NCI-H1092 (cell line): Measurements from ENCODE around the gene PRADC1.

Experiments used
- DNase-seq: peaks from one replicate; lab custom pipeline; 2025; lab: John Stamatoyannopoulos, UW

The PRADC1 gene

DNA sequence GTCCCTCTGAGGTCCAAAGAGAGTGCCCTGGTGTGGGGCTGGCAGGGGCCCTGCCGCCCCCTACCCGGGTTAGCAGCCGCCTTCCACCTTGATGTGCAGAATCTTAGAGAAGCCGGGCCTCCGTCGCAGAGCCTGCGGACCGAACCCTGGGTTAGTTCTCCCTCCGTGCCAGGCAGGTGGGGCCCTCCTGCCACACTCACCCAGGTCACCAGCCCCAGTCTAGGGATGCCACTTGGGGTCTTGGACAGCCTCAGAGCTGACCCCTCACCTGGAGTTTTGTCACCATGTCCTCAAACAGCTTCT is 25.8 kb upstream of the PRADC1 start:
- no peak for DNase-seq

GRCh38 chr2:73258186-73258912 is 25.3 kb upstream of the PRADC1 start:
- no peak for DNase-seq

- DNase-seq = no peak
Measured at GRCh38 chr2:73257425-73258125, 24.5 kb upstream of the PRADC1 start.

- DNase-seq = no peak
Measured at GRCh38 chr2:73257021-73257420, 24.0 kb upstream of the PRADC1 start.

DNA sequence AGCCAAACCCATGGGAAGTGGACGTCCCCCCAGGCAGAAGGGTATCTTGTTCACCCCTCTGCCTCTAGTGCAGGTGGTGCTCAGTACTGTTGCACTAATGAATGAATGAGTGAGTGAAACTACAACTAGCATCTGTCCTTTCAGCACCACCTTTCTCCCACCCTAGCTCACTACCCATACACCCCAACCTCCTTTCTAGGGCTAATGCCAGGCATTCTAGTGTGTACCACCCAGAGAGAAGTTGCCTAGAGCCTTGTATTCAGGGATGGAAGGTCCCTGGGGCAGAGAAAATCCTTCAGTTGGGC is 23.5 kb upstream of the PRADC1 start:
- no peak for DNase-seq

DNA sequence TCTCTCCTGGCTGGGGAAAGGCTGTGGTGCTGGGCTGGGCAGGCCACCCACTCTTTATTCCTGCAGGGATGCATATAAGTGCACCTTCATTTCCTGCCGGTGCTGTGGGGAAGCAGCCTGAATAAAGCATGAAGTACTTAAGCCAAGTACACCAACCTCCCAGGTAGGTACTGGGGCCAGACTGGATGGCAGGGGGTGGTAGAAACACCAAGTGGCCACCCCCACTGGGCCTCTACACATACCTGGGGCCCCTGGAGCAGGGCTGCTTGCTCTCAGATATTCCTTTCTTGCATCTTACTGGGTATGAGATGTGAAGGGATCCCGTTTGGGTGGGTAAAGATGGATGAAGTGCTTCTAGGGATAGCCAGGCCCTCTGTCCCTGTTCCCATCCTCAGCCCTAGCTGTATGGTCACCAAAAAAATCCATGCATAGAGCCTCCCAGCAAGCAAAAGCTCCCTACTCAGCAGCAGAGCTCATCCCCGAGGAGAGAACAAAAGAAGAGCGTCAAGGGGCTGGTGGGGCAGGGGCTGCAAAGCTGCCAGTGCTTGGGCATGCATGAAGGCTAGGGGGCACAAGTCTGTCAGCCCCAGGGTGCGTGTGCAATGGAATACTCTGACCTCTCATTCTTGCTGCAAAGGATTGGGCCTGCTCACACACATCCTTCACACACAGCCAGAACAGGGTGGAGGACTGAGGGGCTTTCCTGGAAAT is 23.0 kb upstream of the PRADC1 start:
- DNase-seq = no peak

- DNase-seq = no peak
Measured at GRCh38 chr2:73255007-73255644, 22.1 kb upstream of the PRADC1 start.

DNA sequence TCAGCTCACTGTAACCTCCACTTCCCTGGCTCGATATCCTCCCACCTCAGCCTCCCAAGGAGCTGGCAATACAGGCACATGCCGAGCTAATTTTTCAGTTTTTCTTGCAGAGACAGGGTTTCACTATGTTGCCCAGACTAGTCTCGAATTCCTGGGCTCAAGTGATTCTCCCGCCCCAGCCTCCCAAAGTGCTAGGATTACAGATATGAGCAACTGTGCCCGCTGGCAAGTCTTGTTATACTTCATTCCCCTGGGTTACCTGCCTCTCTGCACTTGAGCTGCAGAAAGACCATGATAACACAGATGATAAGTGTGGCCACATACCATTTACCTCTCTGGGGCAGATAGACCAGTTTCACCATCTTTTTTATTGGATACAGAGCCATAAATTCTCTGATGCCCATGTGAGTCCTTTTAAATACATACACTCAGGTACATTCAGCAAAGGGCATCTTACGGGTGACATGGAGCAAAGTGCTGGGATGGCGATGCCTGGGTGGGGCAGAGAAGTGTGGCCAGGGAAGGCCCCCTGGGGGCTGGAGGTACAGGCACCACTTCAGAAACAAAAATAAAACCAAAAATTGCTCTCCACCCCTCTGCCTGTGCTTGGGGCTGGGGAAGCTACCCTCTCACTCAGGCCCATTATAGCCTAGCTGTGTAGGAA is 21.4 kb upstream of the PRADC1 start:
- DNase-seq = no peak

GRCh38 chr2:73253901-73254300 is 20.9 kb upstream of the PRADC1 start:
- no peak for DNase-seq

DNA sequence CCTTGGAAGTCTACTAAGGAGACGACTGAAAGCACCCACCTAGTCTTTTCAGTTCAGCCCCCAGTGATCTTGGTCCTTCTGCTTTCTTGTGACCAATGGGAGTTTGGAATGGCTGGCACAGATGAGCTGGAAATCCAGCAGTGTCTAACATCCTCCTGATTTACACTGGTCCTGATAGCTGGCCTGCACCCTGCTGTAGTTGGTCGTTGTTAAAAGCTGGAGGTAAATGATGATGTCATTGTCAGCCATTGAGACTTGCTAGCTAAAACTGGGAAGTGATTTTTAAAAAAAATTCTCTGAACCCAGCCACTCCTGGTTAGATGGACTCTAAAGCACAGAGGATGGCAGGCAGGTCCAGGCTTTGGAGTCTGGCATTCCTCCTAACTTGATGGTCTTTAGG is 20.4 kb upstream of the PRADC1 start:
- no peak for DNase-seq

DNA sequence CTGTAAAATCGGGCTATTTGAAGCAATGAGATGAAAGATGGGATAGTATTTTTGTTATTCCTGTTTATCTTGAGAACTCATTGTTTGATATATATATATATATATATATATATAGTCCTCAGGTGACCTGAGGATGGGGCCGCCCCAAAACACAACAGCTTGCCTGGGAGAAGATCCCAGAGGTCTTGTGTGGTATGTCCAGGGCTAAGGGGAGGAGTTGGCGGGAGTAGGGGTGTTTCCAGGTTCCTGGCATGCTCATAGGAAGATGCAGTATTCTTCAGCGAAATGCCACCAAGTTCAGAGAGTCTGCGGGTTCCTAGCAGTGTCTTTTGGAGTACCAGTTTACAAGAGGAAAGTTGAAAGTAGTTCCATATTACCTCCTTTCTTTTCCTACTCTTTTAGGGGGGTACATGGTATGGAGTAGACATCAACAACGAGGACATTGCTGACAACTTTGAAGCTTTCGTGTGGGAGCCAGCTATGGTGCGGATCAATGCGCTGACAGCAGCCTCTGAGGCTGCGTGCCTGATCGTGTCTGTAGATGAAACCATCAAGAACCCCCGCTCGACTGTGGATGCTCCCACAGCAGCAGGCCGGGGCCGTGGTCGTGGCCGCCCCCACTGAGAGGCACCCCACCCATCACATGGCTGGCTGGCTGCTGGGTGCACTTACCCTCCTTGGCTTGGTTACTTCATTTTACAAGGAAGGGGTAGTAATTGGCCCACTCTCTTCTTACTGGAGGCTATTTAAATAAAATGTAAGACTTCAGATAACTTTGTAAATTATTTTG is 19.4 kb upstream of the PRADC1 start:
- no peak for DNase-seq

GRCh38 chr2:73250872-73251846 is 18.1 kb upstream of the PRADC1 start:
- no peak for DNase-seq

- DNase-seq = no peak
Measured at GRCh38 chr2:73249636-73250035, 16.6 kb upstream of the PRADC1 start.

GRCh38 chr2:73246850-73247249 is 13.8 kb upstream of the PRADC1 start:
- DNase-seq = no peak

GRCh38 chr2:73244580-73244979 is 11.5 kb upstream of the PRADC1 start:
- DNase-seq = no peak

GRCh38 chr2:73243884-73244570 is 11.0 kb upstream of the PRADC1 start:
- no peak for DNase-seq

DNA sequence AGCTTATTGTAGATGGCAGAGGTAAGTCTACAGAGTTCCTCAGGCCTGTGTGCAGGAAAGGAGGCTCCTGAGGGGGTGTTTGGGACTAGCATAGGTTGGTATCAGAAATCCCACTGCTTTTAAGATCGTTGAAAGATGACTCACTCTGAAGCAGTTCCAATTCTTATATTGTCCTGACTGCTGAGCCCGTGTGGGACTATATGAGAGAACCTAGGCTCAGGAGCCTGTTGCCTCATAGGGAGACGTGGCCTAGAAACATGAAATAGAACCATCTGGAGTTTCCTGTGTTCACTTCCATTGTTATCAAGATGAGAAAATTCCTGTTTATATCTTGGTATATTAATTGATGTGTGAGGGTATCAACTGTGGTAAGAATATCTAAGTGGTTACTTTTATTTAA is 6.7 kb upstream of the PRADC1 start:
- no peak for DNase-seq

DNA sequence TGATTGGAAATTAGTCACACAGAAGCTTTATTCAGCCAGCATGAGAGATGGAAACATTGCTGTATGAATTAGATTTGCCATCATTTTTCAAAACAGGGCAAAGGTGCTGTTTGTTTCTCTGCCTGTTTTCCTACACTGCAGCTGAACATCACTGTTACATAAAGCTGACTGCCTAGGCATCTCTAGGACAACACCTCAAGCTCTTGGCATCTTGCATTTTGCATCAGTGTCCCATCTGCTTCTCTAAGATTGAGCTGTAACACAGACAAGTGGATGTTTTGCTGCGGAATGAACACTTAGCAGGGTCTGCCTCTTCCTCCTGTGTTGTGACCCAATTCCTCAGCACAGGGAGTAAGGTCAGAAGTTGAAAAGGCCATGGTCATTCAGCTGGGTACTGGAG is 5.9 kb upstream of the PRADC1 start:
- no peak for DNase-seq

DNA sequence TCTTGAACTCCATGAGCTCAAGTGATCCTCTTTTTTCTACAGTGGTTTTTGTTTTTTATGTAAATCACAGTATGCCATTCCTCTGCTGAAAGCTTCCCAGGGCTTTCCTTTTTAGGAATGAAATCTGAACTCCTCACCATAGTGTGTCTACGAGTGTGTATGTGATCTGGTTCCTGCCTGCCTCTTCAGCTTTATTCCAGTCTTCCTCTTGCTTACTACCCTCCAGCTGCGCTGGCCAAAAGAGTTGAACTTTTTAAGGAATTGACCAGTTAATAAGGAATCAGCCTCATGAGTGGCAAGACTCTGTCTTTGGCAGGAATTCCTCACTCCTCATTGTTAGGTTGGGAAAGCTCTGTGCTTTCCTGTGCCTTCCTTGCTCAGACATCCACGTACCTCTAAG is 5.1 kb upstream of the PRADC1 start:
- no peak for DNase-seq

DNA sequence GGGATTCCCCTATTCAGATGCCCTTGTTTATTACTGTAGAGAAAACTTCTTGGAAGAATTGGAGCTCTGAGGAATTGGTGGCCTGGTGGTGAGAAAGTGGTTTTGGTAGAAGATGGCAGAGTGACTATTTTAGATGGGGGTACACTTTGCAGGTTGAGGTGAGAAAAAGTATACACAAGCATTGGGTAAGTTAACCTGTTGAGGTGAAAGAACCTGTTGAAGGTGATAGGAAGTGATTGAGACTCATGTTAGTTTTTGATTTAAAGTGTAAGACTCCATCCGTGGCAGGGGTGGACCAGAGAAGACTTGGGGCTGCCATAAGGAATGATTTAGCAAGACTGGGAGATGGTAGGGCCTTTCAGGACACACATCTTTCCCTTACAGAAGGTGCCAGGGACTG is 4.1 kb upstream of the PRADC1 start:
- DNase-seq = no peak
